Cardiac fibroblast (primary cell): ENCODE measurements around the gene PXYLP1.

Source experiments
- DNase-seq, 2 donors: peaks; one replicate each; pipeline versions ENCODE4 v3.0.0 to v3.0.0-alpha.2; 2010; ENCODE audit warnings: low read depth in 2 of 2
- H3K4me3 ChIP-seq, 2 donors: replicated peaks in 1 of 2; 1 replicate in 1 of 2; 2 replicates in 1 of 2; pipeline ENCODE4 v1.5.1; 2011; ENCODE audit warnings: low read depth in 2 of 2, low read length in 2 of 2, mild to moderate bottlenecking in 2 of 2, moderate library complexity in 1 of 2
- TF ChIP-seq, protein P1 (sequence below): IDR thresholded peaks from one replicate; pipeline ENCODE4 v1.5.1; 2011; ENCODE audit warnings: low read depth, mild to moderate bottlenecking, low read length, inconsistent platforms

Gene PXYLP1

DNA sequence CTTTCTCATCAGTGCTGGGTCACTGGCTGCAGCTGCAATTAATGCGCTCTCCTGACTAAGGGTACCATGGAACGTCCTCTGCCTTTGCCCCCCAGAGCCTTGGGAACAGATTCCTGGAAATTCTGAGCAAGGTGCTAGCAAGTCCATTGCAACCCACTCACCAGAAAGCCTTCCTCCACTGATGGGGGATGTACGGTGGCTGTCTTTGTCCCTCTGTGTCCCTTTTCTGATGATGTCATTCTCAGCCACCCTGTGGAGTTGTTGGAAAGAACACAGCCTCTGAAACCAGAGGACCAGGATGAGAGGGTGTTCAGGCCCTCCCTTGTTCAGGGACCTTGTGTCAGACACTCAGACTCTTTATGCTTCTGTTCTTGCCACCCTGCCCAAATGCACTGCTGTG, 98.6 kb downstream of the PXYLP1 start:
- DNase-seq = no peak
- TF ChIP-seq, protein P1, sequence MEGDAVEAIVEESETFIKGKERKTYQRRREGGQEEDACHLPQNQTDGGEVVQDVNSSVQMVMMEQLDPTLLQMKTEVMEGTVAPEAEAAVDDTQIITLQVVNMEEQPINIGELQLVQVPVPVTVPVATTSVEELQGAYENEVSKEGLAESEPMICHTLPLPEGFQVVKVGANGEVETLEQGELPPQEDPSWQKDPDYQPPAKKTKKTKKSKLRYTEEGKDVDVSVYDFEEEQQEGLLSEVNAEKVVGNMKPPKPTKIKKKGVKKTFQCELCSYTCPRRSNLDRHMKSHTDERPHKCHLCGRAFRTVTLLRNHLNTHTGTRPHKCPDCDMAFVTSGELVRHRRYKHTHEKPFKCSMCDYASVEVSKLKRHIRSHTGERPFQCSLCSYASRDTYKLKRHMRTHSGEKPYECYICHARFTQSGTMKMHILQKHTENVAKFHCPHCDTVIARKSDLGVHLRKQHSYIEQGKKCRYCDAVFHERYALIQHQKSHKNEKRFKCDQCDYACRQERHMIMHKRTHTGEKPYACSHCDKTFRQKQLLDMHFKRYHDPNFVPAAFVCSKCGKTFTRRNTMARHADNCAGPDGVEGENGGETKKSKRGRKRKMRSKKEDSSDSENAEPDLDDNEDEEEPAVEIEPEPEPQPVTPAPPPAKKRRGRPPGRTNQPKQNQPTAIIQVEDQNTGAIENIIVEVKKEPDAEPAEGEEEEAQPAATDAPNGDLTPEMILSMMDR = no peak
- H3K4me3 ChIP-seq = no peak overlapping the region

DNA sequence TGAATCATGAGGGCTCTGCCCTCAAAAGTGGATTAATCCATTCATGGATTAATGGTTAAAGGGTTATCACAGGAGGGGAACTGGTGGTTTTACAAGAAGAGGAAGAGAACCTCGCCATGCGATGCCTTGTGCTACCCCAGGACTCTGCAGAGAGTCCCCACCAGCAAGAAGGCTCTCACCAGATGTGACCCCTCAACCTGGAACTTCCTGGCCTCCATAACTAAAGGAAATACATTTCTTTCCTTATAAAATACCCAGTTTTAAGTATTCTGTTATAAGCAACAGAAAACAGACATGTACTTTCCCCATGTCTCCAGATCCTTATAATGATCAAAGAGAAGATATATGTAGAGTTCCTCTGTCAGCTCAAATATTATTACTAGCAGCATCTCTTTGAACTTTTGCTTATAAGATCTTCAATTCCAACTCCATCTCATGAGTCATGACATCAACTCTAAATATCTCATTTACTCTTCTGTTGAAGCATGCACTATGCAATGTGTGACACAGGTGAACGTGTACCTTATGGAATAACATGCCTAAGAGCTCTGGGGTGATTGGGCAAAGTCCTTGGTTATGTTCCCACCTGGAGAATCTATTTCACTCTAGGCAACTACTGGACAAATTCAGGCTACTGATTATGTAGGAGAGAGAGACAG, 99.2 kb downstream of the PXYLP1 start:
- peak in 1 of 2 donors; percentile 51 for DNase-seq
- no peak overlapping the region for H3K4me3 ChIP-seq
- TF ChIP-seq, protein P1 = no peak

DNA sequence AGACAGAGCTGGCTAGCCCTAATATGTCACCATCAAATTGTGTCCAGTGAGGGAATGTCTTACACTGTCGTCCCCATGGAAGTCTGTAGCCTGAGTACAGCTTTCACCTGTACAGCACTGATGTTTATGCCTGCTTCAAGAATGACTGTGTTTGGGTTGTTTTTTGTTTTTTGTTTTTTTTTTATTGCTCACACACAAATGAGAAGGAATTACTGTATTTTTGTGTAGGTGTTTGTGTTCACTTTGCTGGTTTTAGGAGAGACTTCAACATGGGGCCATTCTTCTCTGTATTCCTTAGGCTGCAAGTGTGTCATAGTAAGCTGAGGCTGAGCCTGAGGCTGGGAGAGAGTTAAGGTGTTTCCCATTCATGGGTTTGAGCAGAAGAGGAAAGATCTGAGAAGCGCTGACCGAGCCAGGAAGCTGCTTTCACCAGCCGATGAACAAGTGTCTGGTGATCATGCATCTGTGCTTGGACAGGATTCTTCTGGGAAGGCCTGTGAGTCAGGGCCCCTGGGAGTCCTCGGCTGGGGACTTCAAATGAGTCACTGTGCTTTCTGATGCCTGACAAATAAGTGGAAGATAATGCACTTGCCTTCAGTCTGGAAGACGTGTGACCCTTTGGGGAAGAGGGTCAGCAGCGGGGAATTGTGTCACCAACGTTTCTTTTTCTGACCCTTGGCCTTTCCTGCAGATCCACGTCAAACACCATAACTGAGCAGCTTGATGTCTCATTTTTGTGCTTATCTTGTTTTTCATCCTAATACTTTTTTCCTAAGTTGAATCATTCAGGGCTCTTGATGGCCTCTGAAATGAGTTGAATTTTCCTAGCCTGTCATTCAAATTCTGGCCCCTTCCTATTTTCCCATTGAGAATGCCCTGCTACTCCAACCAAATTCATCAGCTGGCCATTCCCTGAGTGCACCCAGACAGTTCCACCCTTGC, 100.0 kb downstream of the PXYLP1 start:
- TF ChIP-seq, protein P1 = no peak
- no peak overlapping the region for H3K4me3 ChIP-seq
- DNase-seq = peak; percentile 94 to 100

DNA sequence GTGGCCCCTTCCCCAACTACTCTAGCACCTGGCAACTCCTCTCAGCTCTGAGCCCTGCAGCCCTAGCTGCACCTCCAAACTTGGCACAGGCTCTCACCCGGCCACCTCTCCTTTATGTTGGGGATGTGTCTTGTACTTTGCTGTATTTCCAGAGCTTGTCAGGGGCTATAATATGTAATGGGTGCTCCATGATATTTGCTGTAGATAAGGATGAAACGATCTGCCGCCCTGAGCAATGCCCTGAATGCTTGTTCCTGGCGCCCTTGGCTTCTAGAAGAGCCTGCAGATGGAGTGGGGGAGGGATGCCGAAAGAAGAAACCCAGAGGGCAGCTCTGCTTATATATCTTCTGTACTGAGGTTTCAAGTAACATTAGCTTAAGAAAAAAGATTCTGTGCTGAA, 100.8 kb downstream of the PXYLP1 start:
- H3K4me3 ChIP-seq = no peak overlapping the region

DNA sequence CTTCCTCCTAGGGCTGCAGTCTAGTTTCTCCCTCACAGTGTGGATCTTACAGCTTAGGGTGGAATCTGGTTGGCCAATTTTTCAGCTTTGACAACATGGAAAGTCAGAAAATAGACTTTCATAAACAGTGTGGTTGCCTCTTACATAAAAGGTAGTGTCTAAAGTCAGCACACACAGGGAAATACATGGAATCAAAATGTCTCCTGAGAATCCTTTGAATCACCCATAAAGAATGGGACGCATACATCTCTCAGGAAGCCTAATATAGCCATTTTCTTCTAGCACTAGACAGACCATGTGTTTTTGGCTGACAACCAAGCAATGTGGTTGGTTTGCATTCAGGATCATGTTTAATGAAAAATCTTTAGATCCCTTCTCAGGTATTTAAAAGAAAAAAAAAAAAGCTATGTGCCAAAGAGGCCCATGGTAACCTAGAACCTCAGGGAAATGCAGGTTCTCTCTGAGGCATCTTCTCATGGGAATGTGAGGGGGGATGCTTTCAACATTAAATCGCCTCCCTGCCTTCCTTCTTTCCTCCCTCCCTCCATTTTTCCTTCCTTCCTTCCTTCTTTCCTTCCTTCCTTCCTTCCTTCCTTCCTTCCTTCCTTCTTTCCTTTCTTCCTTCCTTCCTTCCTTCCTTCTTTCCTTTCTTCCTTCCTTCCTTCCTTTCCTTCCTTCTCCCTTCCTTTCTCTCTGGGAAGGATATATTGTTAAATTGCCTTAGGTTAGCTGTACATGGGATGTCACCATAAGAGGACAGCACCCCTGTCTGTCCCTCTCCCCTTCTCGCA, 102.4 kb downstream of the PXYLP1 start:
- peak in 1 of 2 donors; percentile 89 for DNase-seq
- no peak overlapping the region for H3K4me3 ChIP-seq
- TF ChIP-seq, protein P1 = no peak

More for the DNA sequence above, 100.8 kb downstream of the PXYLP1 start:
- no peak for DNase-seq
- TF ChIP-seq, protein P1 = no peak

DNA sequence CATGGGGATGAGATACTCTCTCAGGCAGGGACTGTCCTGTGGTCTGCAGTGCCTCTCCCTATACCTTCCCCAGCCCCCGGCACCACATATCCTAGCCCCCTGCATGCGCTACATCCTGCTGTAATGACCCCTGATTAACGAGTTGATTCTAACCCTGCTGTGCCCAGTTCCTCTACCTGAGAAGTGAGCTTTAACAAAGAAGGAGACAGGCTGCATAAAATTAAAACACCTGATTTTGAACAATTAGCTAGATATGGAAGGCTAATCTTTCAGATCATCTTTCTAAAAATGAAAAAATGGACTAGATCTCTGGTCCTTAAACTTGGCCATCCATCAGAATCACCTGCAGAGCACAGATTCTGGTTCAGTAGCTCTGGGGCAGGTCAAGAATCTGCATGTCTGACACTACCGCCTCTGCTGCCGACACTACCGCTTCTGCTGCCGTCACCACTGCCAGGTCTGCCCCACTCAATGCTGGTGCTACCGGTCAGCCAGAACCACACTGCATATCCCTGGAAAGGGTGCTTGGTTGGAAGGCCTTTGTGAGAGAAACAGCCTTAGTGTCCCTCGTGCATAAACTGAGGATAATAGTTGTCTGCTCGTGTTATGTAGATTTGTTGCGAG, 103.1 kb downstream of the PXYLP1 start:
- TF ChIP-seq, protein P1 = no peak
- no peak for DNase-seq
- no peak overlapping the region for H3K4me3 ChIP-seq
